ENCODE results near the gene FEV.

GRCh38 chr2:218999021-218999880 is 14.3 kb upstream of the FEV start:
- TF ChIP-seq, protein P1, sequence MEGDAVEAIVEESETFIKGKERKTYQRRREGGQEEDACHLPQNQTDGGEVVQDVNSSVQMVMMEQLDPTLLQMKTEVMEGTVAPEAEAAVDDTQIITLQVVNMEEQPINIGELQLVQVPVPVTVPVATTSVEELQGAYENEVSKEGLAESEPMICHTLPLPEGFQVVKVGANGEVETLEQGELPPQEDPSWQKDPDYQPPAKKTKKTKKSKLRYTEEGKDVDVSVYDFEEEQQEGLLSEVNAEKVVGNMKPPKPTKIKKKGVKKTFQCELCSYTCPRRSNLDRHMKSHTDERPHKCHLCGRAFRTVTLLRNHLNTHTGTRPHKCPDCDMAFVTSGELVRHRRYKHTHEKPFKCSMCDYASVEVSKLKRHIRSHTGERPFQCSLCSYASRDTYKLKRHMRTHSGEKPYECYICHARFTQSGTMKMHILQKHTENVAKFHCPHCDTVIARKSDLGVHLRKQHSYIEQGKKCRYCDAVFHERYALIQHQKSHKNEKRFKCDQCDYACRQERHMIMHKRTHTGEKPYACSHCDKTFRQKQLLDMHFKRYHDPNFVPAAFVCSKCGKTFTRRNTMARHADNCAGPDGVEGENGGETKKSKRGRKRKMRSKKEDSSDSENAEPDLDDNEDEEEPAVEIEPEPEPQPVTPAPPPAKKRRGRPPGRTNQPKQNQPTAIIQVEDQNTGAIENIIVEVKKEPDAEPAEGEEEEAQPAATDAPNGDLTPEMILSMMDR (IDR thresholded peaks at IDR 0.05; ENCODE audit: insufficient read depth, low read length, poor library complexity, severe bottlenecking): no peak
- TF ChIP-seq EZH2phosphoT487 (conservative IDR thresholded peaks at IDR 0.05; ENCODE audit: low read length): no peak
